HepG2 (cell line): ENCODE measurements around the gene LRRC45. TPM values are rescaled to one million over a fixed set of nuclear protein-coding genes. Genes with fewer than 3 reads are reported as not detected.

Experiments
- ARNT2 ChIP-seq: sonication (generic); formaldehyde crosslinking; IDR thresholded peaks from 2 replicates; pipeline ENCODE4 v1.8.0; 2022; ENCODE audit warnings: mild to moderate bottlenecking, low read depth, missing genetic modification reagents, moderate library complexity
- CHCHD3 ChIP-seq: sonication (generic); formaldehyde crosslinking; IDR thresholded peaks from 2 replicates; pipeline ENCODE4 v1.8.0; 2022; ENCODE audit warnings: mild to moderate bottlenecking, missing genetic modification reagents, moderate library complexity
- CREM ChIP-seq, 2 experiments: sonication (generic) in 1 of 2; formaldehyde crosslinking in 1 of 2; IDR thresholded peaks; 2 replicates each; pipeline versions ENCODE4 v1.4.0 to v1.6.1; 2016 to 2020; ENCODE audit warnings: antibody characterized with exemption in 1 of 2, mild to moderate bottlenecking in 1 of 2, missing genetic modification reagents in 1 of 2
- FOXP1 ChIP-seq, 2 experiments: fragments of 450-650 bp in 1 of 2; IDR thresholded peaks; 2 replicates each; pipeline ENCODE4 v1.6.1; 2017 to 2018; ENCODE audit warnings: antibody characterized with exemption in 1 of 2
- MIER2 ChIP-seq: IDR thresholded peaks from 2 replicates; pipeline ENCODE4 v1.6.1; 2016; ENCODE audit warnings: missing biosample characterization, missing genetic modification reagents
- NONO ChIP-seq, 2 experiments: fragments of 450-650 bp in 1 of 2; sonication (generic) in 1 of 2; formaldehyde crosslinking in 1 of 2; IDR thresholded peaks in 1 of 2; conservative IDR thresholded peaks in 1 of 2; 2 replicates each; pipeline versions ENCODE4 v1.6.1 to v1.8.0; 2017 to 2022; ENCODE audit warnings: mild to moderate bottlenecking in 1 of 2, missing genetic modification reagents in 1 of 2, moderate library complexity in 1 of 2
- POLR2AphosphoS5 ChIP-seq: IDR thresholded peaks from 2 replicates; pipeline ENCODE4 v1.6.1; 2012; ENCODE audit warnings: low read depth, low read length
- PRDM10 ChIP-seq: sonication (generic); formaldehyde crosslinking; IDR thresholded peaks from 2 replicates; pipeline ENCODE4 v1.4.0; 2020; ENCODE audit warnings: low read depth, missing genetic modification reagents
- RBM39 ChIP-seq: fragments of 200-400 bp; formaldehyde crosslinking; IDR thresholded peaks from one replicate; pipeline ENCODE4 v1.6.1; 2018; ENCODE audit warnings: antibody characterized with exemption, mild to moderate bottlenecking, low read depth, low read length; ENCODE audit not compliant: poor library complexity, severe bottlenecking
- SMARCE1 ChIP-seq: fragments of 450-650 bp; IDR thresholded peaks from 2 replicates; pipeline ENCODE4 v1.6.1; 2017; ENCODE audit warnings: borderline replicate concordance
- ZKSCAN1 ChIP-seq: fragments of 150-350 bp; IDR thresholded peaks from 2 replicates; pipeline ENCODE4 v1.6.1; 2014; ENCODE audit warnings: low read length
- ZMYM2 ChIP-seq: sonication (generic); formaldehyde crosslinking; IDR thresholded peaks from 2 replicates; pipeline ENCODE4 v1.8.0; 2022; ENCODE audit warnings: mild to moderate bottlenecking, missing genetic modification reagents
- ZNF138 ChIP-seq: sonication (generic); formaldehyde crosslinking; IDR thresholded peaks from 2 replicates; pipeline ENCODE4 v1.5.0; 2020; ENCODE audit warnings: mild to moderate bottlenecking, low read depth, missing genetic modification reagents
- ZNF468 ChIP-seq: sonication (generic); formaldehyde crosslinking; IDR thresholded peaks from 2 replicates; pipeline ENCODE4 v1.8.0; 2022; ENCODE audit warnings: mild to moderate bottlenecking, moderate library complexity, missing genetic modification reagents
- ZNF652 ChIP-seq: IDR thresholded peaks from 2 replicates; pipeline ENCODE4 v1.6.1; 2016; ENCODE audit warnings: low read depth, borderline replicate concordance
- ZNF782 ChIP-seq: sonication (generic); formaldehyde crosslinking; IDR thresholded peaks from 2 replicates; pipeline ENCODE4 v1.4.0; 2020; ENCODE audit warnings: missing genetic modification reagents, mild to moderate bottlenecking, borderline replicate concordance
- polyA plus RNA-seq, 8 experiments: library from polyadenylated mRNA; depleted of rRNA in 3 of 8; stranded (reverse) in 7 of 8; unstranded in 1 of 8; fragments of >200 nt; fragmentation: Illumina TruSeq in 4 of 8; extraction: Trizol in 4 of 8; gene quantifications; 2 replicates each; pipeline versions ENCODE4 v1.2.1 to v1.2.3, GENCODE V29; 2011 to 2016; ENCODE audit warnings: low read depth in 4 of 8, missing spikeins in 1 of 8, mixed read lengths in 1 of 8; ENCODE audit not compliant: insufficient read depth in 1 of 8
- total RNA-seq, 5 experiments: library from RNA; depleted of rRNA; stranded (reverse); fragments of >200 nt; fragmentation: Illumina TruSeq; extraction: Trizol; gene quantifications; 2 replicates each; pipeline ENCODE4 v1.2.3, GENCODE V29; 2016; ENCODE audit warnings: low read depth in 1 of 5
- TF ChIP-seq, protein P1 (sequence below): sonication (generic); formaldehyde crosslinking; IDR thresholded peaks from 2 replicates; pipeline ENCODE4 v1.5.0; 2020; ENCODE audit warnings: missing genetic modification reagents, mild to moderate bottlenecking, borderline replicate concordance
- TF ChIP-seq, protein P2 (sequence below): sonication (generic); formaldehyde crosslinking; IDR thresholded peaks from 2 replicates; pipeline ENCODE4 v1.4.0; 2020; ENCODE audit warnings: mild to moderate bottlenecking, low read depth, missing genetic modification reagents

LRRC45 gene
- total and polyA plus RNA-seq, 2 of the 13 experiments (the other 11 are each of a cell fraction or from before 2014, with no cell fraction given): 11.6 to 48.1 TPM

DNA sequence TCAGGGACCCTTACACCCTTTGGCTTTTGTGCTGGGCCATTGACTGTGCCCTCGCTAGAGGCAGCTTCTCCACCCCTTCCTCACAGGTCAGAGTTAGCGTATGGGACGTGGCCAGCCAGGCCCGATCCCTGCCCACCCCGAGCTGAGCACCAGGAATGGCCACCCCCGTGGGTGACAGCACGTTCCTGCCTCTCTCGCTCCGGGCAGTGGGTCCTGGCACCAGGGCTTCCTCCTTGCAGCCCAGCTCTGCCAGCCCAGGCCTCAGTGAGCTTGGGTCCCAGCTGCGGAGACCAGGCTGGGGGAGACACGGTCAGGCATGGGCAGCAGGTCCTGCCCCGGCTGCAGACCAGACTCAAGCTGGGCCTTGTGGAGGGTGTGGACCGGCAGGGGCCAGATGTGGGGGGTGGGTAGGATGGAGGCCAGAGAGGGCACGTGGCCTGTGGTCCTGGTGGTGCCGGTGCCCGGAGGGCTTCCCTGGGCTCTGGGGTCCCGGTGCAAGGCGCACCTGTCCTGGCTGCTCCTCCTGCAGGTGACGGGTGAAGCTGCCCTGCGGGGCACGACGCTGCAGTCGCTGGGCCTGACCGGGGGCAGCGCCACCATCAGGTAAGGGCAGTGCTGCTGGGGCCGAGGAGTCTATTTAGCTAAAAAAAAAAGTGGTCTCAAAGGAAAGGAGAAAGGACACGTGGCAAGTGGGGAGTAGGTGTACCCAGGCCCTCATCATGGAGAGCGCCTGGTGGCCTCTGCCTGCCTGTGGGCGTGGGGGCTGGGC, 27.5 kb upstream of the LRRC45 start (continued):
- 0 out of 2 replicates have a peak, but pooled peaks have one; percentile 2 for TF ChIP-seq PRDM10
- no peak for TF ChIP-seq FOXP1 (IDR thresholded peaks at IDR 0.05)
- no peak for TF ChIP-seq FOXP1 (CRISPR knock-in tag; IDR thresholded peaks at IDR 0.05)
- 0 out of 2 replicates have a peak, but pooled peaks have one; percentile 24 for TF ChIP-seq ZNF138 (CRISPR knock-in tag)
- no peak for TF ChIP-seq SMARCE1
- TF ChIP-seq ZNF782 (CRISPR knock-in tag): no peak; the same call in 1 of the 2 replicates
- no peak for TF ChIP-seq CREM (IDR thresholded peaks at IDR 0.05)
- TF ChIP-seq CREM (CRISPR knock-in tag; IDR thresholded peaks at IDR 0.05): 0 out of 2 replicates have a peak, but pooled peaks have one; percentile 9
- TF ChIP-seq CHCHD3 (CRISPR knock-in tag): 0 out of 2 replicates have a peak, but pooled peaks have one; percentile 88
- TF ChIP-seq, protein P1, sequence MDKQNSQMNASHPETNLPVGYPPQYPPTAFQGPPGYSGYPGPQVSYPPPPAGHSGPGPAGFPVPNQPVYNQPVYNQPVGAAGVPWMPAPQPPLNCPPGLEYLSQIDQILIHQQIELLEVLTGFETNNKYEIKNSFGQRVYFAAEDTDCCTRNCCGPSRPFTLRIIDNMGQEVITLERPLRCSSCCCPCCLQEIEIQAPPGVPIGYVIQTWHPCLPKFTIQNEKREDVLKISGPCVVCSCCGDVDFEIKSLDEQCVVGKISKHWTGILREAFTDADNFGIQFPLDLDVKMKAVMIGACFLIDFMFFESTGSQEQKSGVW: no peak
- no peak for TF ChIP-seq NONO (IDR thresholded peaks at IDR 0.05)
- TF ChIP-seq NONO (CRISPR knock-in tag; conservative IDR thresholded peaks at IDR 0.05): peak; percentile 90
- TF ChIP-seq RBM39: peak; percentile 92
- TF ChIP-seq ARNT2 (CRISPR knock-in tag): peak; percentile 74
- peak; percentile 36; the same call in 1 of the 2 replicates for TF ChIP-seq ZNF468 (CRISPR knock-in tag)
- peak; percentile 43; the same call in 1 of the 2 replicates for TF ChIP-seq POLR2AphosphoS5
- TF ChIP-seq ZNF652 (CRISPR knock-in tag): peak; percentile 21; the same call in 1 of the 2 replicates
- TF ChIP-seq, protein P2, sequence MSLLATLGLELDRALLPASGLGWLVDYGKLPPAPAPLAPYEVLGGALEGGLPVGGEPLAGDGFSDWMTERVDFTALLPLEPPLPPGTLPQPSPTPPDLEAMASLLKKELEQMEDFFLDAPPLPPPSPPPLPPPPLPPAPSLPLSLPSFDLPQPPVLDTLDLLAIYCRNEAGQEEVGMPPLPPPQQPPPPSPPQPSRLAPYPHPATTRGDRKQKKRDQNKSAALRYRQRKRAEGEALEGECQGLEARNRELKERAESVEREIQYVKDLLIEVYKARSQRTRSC (CRISPR knock-in tag): no peak; the same call in 1 of the 2 replicates
- TF ChIP-seq ZKSCAN1: no peak; the same call in 1 of the 2 replicates
- TF ChIP-seq ZMYM2 (CRISPR knock-in tag): no peak; the same call in none of the 2 replicates
- TF ChIP-seq MIER2: no peak
